Motor neuron (in vitro differentiated cells): ENCODE results near the gene PSMB5. TPM values are rescaled to one million over a fixed set of nuclear protein-coding genes. Genes with fewer than 3 reads are reported as not detected.

ENCODE experiments used
- ATAC-seq, 8 experiments: fragments of 200-7000 bp; cut with Tn5 transposase; replicated peaks in 6 of 8; 2 replicates each; pipeline ENCODE4 v1.8.0; 2021; ENCODE audit warnings: mild to moderate bottlenecking in 8 of 8, moderate library complexity in 8 of 8
- H3K27ac ChIP-seq, 2 donors: fragments of 250-450 bp; sonication (Bioruptor Pico); 2 replicates each; pipeline ENCODE4 v1.9.0; 2021; ENCODE audit warnings: antibody characterized with exemption in 2 of 2, mild to moderate bottlenecking in 2 of 2, moderate library complexity in 1 of 2
- H3K4me1 ChIP-seq, 2 donors: fragments of 250-450 bp; sonication (Bioruptor Pico); replicated peaks in 1 of 2; 2 replicates each; pipeline ENCODE4 v1.6.1; 2021; ENCODE audit warnings: antibody characterized with exemption in 2 of 2, mild to moderate bottlenecking in 2 of 2, moderate library complexity in 1 of 2
- H3K4me3 ChIP-seq, 5 donors: fragments of 250-450 bp; sonication (Bioruptor Pico); 2 replicates each; pipeline ENCODE4 v1.9.0; 2021; ENCODE audit warnings: antibody characterized with exemption in 5 of 5, mild to moderate bottlenecking in 5 of 5, moderate library complexity in 4 of 5
- WGBS, 10 experiments: fragments of 450-650 bp; shearing (Covaris generic); methylation state at CpG; one replicate each; pipeline ENCODE4 v1.0.0; 2022; 5-methylcytosine and 5-hydroxymethylcytosine counted together
- in situ Hi-C, 9 experiments: fragments of 400-800 bp; cut with MboI; loops; one replicate each; pipeline ENCODE4 v1.15.0; 2021; ENCODE audit warnings: low sequenced_read_pairs in 9 of 9, low pct_unique_long_range_greater_than_20kb in 2 of 9; ENCODE audit not compliant: unreplicated experiment in 9 of 9
- total RNA-seq, 8 experiments: library from RNA; unstranded; fragments of 300-600 nt; gene quantifications; 2 replicates each; pipeline versions ENCODE4 v1.2.3 to v1.2.4, GENCODE V29; 2022

The PSMB5 gene
- total RNA-seq, 8 experiments from 2014 or later, result 109 to 312 (median 143) TPM

- H3K4me3 ChIP-seq, result peak overlapping the region in 1 of 5 donors; percentile 77
- no peak overlapping the region for H3K27ac ChIP-seq
- peaks cover 13 to 14% of the 10 kb centered on the region in 2 donors for H3K4me1 ChIP-seq
- 90 to 100% (median 99%) methylated on average over 1 to 9 of the region's 10 CpGs; no CpG with 5 or more reads in 2 of the 10 experiments for WGBS, 10 experiments
- ATAC-seq, result no peak
- in situ Hi-C loops, result no loop called here
These were observed 1.4 kb downstream of the PSMB5 start for GRCh38 chr14:23033251-23033727.

DNA sequence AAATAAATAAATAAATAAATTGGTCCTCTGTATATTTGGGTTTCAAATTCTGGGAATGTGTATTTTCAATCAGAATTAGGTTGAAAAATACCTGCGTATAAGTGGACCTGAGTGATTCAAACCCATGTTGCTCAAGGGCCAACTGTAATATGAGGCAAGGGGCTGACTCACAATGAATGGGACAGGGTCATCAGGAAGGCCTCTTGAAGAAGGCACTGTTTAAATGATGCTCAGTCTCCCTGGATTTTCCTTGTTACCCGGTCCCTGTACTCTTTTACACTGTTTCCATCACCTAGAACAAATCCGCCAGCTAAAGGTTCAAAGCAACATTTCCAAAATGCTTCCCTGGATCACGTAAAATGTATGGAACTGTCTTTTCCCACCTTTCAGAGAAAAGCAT, 3.8 kb downstream of the PSMB5 start:
- ATAC-seq, result no peak
- H3K4me3 ChIP-seq, result no peak overlapping the region
- H3K27ac ChIP-seq, result no peak overlapping the region
- in situ Hi-C loops, result no loop called here
- WGBS, 10 experiments, result 83 to 100% (median 100%) methylated on average over 1 to 4 of the region's 4 CpGs
- peaks cover 19 to 26% of the 10 kb centered on the region in 2 donors for H3K4me1 ChIP-seq

GRCh38 chr14:23028799-23029198, 5.9 kb downstream of the PSMB5 start:
- H3K4me3 ChIP-seq, result no peak overlapping the region
- peaks cover 33 to 39% of the 10 kb centered on the region in 2 donors for H3K4me1 ChIP-seq
- 50 to 100% (median 100%) methylated on average over 1 to 2 of the region's 2 CpGs; no CpG with 5 or more reads in 2 of the 10 experiments for WGBS, 10 experiments
- in situ Hi-C loops, result no loop called here
- no peak overlapping the region for H3K27ac ChIP-seq
- no peak for ATAC-seq

DNA sequence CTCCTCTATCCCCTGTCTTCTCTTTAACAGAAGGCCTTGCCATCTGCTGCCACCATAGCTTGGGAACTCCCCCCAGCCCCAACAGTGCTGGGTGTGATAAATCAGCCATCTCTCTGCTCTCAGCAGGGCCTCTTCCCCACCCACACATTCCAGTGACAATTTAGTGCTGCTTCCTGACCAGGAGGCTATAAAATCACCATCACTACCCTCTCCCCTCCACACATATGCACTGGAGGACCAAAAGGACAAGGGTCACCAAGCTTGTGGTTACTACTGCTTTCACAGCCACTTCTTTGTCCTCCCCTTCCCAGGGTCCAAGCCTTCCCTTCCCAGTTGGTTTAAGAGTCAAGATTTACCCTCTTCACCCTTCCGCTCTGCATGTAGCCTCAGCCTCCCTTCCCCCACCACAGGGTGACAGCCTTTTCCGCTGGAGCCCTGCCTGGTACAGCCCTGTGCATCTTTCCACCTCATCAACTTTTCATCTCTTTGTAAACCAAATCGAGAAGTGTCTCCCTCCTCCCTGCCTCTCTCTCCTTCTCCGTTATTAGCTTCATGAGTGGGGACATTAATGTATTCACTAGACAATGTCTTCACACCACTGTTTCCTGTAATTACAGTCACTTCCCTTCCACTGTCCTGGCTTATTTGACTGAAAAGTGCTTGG, 9.4 kb downstream of the PSMB5 start:
- WGBS, 10 experiments, result 0 to 94% (median 0%) methylated on average over 1 to 4 of the region's 4 CpGs; no CpG with 5 or more reads in 4 of the 10 experiments
- H3K4me1 ChIP-seq, result peaks cover 63 to 67% of the 10 kb centered on the region in 2 donors
- peak in 6 of 8 experiments; percentile 21 to 70 (median 67) for ATAC-seq
- in situ Hi-C loops, result no loop called here
- no peak overlapping the region for H3K4me3 ChIP-seq
- peak overlapping the region; percentile 85 to 87 for H3K27ac ChIP-seq

DNA sequence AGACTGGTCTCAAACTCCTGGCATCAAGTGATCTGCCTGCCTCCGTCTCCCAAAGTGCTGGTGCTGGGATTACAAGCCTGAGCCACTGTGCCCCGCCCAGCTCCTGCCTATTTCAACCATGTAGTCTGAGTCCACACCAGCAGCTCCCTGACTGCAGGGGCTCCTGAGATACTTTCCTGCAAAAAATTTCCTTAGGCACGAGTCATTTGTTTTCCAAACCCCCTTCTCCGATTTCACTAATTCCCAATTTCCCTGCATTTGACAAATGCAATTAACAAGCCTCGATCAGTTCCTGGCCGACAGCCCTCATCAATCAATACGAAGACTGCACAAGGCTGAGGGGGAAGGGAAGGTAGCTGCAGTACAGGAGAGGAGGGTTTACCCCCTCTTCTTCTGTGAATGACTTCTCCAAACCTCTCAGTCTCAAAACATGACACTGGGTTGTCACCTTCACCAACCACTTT, 10.1 kb downstream of the PSMB5 start:
- Histone ChIP-seq H3K4me3 (no peak overlapping the region), H3K27ac (peak overlapping the region; percentile 85 to 87), H3K4me1 (peaks cover 67 to 73% of the 10 kb centered on the region in 2 donors)
- WGBS, 10 experiments, result 0 to 83% (median 26%) methylated on average over 2 to 7 of the region's 7 CpGs; no CpG with 5 or more reads in 2 of the 10 experiments
- ATAC-seq, result peak in 6 of 8 experiments; percentile 7 to 32 (median 21)
- in situ Hi-C loops, result no loop called here

DNA sequence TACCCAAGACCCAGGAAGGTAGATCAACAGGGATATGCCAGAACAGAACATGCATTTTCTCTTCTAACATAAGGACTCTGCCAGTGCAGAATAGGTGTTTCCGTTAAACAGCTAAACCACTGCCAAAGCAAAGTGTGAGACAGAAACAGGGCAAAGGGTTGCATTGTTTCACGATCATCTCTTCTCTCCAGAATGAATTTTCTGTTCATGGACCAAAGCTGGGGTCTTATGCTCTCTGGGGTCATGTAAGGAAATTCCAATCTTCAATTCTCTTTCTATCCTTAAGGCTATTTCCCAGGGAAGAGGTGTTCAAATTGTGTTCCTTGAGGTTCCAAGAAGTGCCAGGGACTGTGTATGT, 10.9 kb downstream of the PSMB5 start:
- no peak for ATAC-seq
- H3K4me1 ChIP-seq, result peaks cover 67 to 73% of the 10 kb centered on the region in 2 donors
- no peak overlapping the region for H3K4me3 ChIP-seq
- in situ Hi-C loops, result no loop called here
- peak overlapping the region; percentile 85 to 87 for H3K27ac ChIP-seq
- 43 to 100% (median 86%) methylated on average over 1 to 2 of the region's 2 CpGs; no CpG with 5 or more reads in 2 of the 10 experiments for WGBS, 10 experiments

GRCh38 chr14:23023022-23023794, 11.5 kb downstream of the PSMB5 start:
- 39 to 82% (median 76%) methylated on average over 1 to 7 of the region's 8 CpGs; no CpG with 5 or more reads in 3 of the 10 experiments for WGBS, 10 experiments
- in situ Hi-C loops, result no loop called here
- ATAC-seq, result no peak
- peak overlapping the region; percentile 85 to 87 for H3K27ac ChIP-seq
- peaks cover 67 to 73% of the 10 kb centered on the region in 2 donors for H3K4me1 ChIP-seq
- no peak overlapping the region for H3K4me3 ChIP-seq

DNA sequence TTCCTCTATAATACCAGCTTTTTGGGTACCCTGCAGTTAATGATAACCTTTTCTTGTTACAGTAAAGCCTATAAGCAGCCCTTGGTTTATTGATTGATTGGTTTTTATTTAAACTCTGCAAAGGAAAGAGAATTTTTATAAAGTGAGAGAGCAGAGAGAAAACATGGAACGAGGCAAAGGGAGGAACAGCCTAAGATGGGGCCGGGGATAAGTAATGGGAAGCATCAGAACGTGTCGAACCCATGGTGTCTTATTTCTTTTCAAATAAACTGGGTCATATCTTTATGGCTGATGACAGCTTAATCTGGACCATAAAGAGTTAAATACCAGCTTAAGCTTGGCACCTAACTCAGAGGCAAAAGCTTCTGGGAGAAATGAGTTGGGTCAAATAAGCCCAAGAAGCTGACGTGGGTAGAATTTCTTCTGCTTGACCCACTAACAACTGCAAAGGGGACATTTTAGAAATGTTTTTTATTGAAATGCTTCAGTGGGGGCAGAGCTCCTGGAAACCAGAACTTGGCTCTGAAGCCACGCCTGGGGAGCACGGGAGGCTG, 12.7 kb downstream of the PSMB5 start:
- Histone ChIP-seq H3K4me3 (no peak overlapping the region), H3K27ac (peak overlapping the region; percentile 85 to 87), H3K4me1 (peaks cover 67 to 71% of the 10 kb centered on the region in 2 donors)
- in situ Hi-C loops, result no loop called here
- WGBS, 10 experiments, result 53 to 81% (median 76%) methylated on average over 1 to 6 of the region's 7 CpGs; no CpG with 5 or more reads in 3 of the 10 experiments
- ATAC-seq, result no peak

GRCh38 chr14:23021434-23021833, 13.3 kb downstream of the PSMB5 start:
- in situ Hi-C loops, result no loop called here
- 25 to 84% (median 37%) methylated on average over 1 to 9 of the region's 9 CpGs; no CpG with 5 or more reads in 1 of the 10 experiments for WGBS, 10 experiments
- peak in 5 of 8 experiments; percentile 69 to 84 (median 75) for ATAC-seq
- Histone ChIP-seq H3K4me1 (peaks cover 65 to 66% of the 10 kb centered on the region in 2 donors), H3K4me3 (no peak overlapping the region), H3K27ac (peak overlapping the region; percentile 85 to 87)

DNA sequence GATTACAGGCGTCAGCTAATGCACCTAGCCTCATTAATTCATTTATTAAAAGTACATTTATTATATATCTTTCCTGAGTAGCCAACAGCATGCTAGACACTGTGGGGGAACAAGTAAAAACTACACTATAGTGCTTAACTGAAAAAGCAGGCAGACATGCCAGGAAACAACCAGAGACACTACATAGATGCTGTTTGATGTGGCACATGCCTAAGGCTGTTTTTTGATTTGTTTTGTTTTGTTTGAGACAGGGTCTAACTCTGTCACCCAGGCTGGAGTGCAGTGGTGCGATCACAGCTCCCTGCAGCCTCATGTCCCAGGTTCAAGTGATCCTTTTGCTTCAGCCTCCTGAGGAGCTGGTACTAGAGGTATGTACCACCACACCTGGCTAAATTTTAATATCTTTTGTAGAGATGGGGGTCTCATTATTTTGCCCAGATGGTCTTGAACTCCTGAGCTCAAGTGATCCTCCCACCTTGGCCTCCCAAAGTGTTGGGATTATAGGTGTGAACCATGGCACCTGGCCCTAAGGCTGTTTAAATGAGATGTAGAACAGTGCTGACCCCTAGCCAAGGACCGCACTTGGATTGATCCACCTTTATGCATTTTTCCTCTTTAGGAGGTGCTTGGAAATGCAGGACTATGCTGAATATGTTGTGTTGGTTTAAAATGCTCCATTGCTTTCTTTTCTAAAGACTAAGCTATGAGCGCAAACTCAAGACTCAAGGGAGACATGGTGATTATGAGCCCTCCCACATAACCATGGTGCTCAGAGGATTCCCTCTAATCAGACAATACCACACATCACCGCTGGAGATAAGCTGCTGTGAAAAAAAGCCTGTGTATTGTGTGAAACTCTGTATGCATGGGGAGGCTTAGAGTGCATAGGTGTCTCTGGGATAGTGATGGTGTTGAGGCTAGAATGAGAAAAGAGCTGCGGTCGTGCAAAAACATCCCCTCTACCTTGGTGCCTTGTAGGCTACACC, 14.3 kb downstream of the PSMB5 start:
- Histone ChIP-seq H3K4me1 (peaks cover 58 to 60% of the 10 kb centered on the region in 2 donors), H3K27ac (peak overlapping the region; percentile 85 to 87), H3K4me3 (no peak overlapping the region)
- in situ Hi-C loops, result no loop called here
- WGBS, 10 experiments, result 78 to 100% (median 93%) methylated on average over 1 to 5 of the region's 7 CpGs; no CpG with 5 or more reads in 3 of the 10 experiments
- peak in 2 of 8 experiments; percentile 0 to 16 for ATAC-seq

- H3K4me1 ChIP-seq, result peaks cover 35 to 39% of the 10 kb centered on the region in 2 donors
- no peak for ATAC-seq
- H3K4me3 ChIP-seq, result no peak overlapping the region
- in situ Hi-C loops, result no loop called here
- no peak overlapping the region for H3K27ac ChIP-seq
These were observed 16.6 kb downstream of the PSMB5 start for GRCh38 chr14:23018107-23018506.

DNA sequence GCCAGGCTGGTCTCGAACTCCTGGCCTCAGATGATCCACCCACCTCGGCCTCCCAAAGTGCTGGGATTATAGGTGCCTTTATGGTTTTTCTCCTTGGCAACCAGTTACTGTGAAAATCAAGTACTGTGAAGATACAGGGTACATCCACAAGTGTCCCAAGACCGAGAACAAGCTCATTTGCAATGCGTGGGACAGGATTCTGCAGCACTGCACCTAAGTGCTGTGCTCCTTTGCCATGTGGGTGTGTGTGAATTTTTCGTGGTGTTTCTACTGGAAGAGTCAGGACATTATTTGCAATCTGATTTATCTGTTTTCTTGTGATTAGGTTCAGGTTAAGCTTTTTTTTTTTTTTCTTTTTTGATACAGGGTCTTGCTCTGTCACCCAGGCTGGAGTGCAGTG, 17.6 kb downstream of the PSMB5 start:
- no peak for ATAC-seq
- H3K27ac ChIP-seq, result no peak overlapping the region
- no peak overlapping the region for H3K4me3 ChIP-seq
- in situ Hi-C loops, result no loop called here
- WGBS, 10 experiments, result 13 to 100% (median 80%) methylated on average over 1 to 5 of the region's 5 CpGs; no CpG with 5 or more reads in 1 of the 10 experiments
- H3K4me1 ChIP-seq, result peaks cover 25 to 30% of the 10 kb centered on the region in 2 donors
